ENCODE data around the gene IL5RA.

The IL5RA gene

DNA sequence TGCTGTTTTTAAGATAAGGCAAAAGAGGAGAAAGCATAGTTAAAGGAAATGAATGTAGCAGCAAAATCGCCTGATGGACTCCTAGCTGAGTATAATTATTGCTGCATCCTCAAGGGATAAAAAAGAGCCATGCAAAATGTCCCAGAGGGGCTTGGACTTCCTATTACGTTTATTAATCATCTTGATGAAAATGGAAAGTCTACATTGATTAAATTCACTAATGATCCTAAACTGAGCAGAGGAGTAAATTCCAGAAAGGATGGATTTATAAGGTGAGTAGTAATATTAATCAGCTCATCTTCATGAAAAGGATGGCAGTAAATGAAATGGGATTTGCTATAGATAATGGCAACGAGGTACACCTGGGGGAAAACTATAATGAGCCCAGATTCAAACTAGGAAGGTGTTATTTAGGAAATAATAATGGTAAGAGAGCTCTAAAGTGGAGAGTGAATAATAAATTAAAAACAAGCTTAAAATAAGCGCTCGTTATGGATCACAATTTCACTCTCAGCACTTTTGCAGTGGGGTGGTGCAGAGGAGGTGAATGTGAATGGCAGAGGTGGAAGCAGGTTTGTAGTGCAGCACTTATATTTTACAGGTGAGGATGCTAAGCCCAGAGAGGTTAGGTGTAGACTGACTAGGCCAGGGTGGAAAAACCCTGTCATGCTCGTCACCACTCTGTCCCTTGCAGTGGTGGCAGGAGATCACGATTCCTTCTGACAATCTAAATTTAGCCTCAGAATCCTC, 22.3 kb downstream of the IL5RA start:
- TF ChIP-seq SIN3A (IDR thresholded peaks at IDR 0.05; ENCODE audit: borderline replicate concordance, insufficient read depth, low read length): no peak
- TF ChIP-seq TAF1 (IDR thresholded peaks at IDR 0.05; ENCODE audit: borderline replicate concordance, insufficient read depth, low read length): no peak
- TF ChIP-seq FOXP2 (optimal IDR thresholded peaks at IDR 0.05; ENCODE audit: borderline replicate concordance, extremely low read depth, extremely low read length, insufficient read depth): no peak
- TF ChIP-seq, protein P1, sequence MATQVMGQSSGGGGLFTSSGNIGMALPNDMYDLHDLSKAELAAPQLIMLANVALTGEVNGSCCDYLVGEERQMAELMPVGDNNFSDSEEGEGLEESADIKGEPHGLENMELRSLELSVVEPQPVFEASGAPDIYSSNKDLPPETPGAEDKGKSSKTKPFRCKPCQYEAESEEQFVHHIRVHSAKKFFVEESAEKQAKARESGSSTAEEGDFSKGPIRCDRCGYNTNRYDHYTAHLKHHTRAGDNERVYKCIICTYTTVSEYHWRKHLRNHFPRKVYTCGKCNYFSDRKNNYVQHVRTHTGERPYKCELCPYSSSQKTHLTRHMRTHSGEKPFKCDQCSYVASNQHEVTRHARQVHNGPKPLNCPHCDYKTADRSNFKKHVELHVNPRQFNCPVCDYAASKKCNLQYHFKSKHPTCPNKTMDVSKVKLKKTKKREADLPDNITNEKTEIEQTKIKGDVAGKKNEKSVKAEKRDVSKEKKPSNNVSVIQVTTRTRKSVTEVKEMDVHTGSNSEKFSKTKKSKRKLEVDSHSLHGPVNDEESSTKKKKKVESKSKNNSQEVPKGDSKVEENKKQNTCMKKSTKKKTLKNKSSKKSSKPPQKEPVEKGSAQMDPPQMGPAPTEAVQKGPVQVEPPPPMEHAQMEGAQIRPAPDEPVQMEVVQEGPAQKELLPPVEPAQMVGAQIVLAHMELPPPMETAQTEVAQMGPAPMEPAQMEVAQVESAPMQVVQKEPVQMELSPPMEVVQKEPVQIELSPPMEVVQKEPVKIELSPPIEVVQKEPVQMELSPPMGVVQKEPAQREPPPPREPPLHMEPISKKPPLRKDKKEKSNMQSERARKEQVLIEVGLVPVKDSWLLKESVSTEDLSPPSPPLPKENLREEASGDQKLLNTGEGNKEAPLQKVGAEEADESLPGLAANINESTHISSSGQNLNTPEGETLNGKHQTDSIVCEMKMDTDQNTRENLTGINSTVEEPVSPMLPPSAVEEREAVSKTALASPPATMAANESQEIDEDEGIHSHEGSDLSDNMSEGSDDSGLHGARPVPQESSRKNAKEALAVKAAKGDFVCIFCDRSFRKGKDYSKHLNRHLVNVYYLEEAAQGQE (IDR thresholded peaks at IDR 0.05; ENCODE audit: insufficient read depth in 1 of 2, low read depth in 2 of 2, low read length in 2 of 2): no peak
- TF ChIP-seq POLR2AphosphoS5 (IDR thresholded peaks at IDR 0.05; ENCODE audit: low read depth, low read length): no peak

DNA sequence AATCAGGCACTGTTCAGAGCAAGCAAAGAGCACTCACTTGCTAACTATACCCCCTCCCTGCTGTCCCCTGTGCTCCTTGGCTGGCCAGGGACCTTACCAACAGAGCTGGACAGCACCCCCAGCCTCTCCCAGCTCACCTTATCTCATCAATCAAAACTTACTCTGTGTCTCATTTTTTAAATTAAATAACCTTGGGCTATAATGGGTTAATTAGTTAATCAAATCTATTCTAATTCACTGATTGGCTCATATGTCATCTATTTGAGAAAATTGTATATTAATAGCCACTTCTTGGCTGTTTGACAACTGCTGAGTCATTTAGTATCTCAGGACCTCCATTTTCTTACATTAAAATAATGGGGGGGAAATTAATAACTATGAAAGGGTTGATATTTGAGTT, 22.9 kb downstream of the IL5RA start:
- TF ChIP-seq TAF1 (IDR thresholded peaks at IDR 0.05; ENCODE audit: borderline replicate concordance, insufficient read depth, low read length): no peak
- TF ChIP-seq POLR2AphosphoS5 (IDR thresholded peaks at IDR 0.05; ENCODE audit: low read depth, low read length): no peak
- TF ChIP-seq, protein P1 (IDR thresholded peaks at IDR 0.05; ENCODE audit: insufficient read depth in 1 of 2, low read depth in 2 of 2, low read length in 2 of 2): no peak
- no peak for TF ChIP-seq SIN3A (IDR thresholded peaks at IDR 0.05; ENCODE audit: borderline replicate concordance, insufficient read depth, low read length)
- no peak for TF ChIP-seq FOXP2 (optimal IDR thresholded peaks at IDR 0.05; ENCODE audit: borderline replicate concordance, extremely low read depth, extremely low read length, insufficient read depth)

DNA sequence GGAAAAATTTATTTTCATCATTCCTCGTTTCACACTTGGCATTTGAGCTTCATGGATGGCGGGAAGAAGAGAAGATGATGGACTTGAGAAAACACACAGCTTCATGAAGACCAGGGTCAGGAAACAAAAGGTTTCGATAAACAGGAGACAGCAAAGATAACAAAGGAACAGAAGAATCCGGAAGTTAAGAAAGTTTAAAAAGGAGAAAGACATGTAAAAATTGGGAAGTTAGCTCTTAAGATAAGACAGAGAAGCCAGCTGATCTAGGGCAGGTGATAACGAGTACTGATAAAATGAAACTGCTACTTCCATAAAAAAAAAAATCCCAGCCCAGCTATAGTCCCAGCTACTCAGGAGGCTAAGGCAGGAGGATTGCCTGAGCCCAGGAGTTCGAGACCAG, 23.9 kb downstream of the IL5RA start:
- TF ChIP-seq, protein P1 (IDR thresholded peaks at IDR 0.05; ENCODE audit: insufficient read depth in 1 of 2, low read depth in 2 of 2, low read length in 2 of 2): no peak
- TF ChIP-seq FOXP2 (optimal IDR thresholded peaks at IDR 0.05; ENCODE audit: borderline replicate concordance, extremely low read depth, extremely low read length, insufficient read depth) (no peak), SIN3A (IDR thresholded peaks at IDR 0.05; ENCODE audit: borderline replicate concordance, insufficient read depth, low read length) (no peak), POLR2AphosphoS5 (IDR thresholded peaks at IDR 0.05; ENCODE audit: low read depth, low read length) (no peak), TAF1 (IDR thresholded peaks at IDR 0.05; ENCODE audit: borderline replicate concordance, insufficient read depth, low read length) (no peak)

DNA sequence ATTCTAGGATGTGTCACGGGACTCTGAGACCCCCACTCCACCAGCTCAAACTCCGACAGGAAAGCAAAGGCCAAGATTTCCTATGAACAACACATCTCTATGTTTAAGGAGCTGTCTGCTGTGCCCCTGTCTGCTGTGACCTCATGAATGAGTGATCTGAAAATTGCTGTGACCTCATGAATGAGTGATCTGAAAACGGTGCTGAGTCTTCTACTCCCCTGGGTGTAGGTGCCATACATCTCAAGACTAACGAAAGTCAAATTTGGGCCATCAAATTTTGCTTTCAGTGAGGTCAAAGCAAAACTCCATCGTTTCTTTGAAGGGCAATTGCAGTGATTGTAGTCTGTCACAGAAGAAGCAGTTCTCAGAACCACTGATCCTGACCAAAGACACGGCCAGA, 24.4 kb downstream of the IL5RA start:
- TF ChIP-seq SIN3A (IDR thresholded peaks at IDR 0.05; ENCODE audit: borderline replicate concordance, insufficient read depth, low read length) (no peak), TAF1 (IDR thresholded peaks at IDR 0.05; ENCODE audit: borderline replicate concordance, insufficient read depth, low read length) (no peak), POLR2AphosphoS5 (IDR thresholded peaks at IDR 0.05; ENCODE audit: low read depth, low read length) (no peak), FOXP2 (optimal IDR thresholded peaks at IDR 0.05; ENCODE audit: borderline replicate concordance, extremely low read depth, extremely low read length, insufficient read depth) (no peak)
- TF ChIP-seq, protein P1 (IDR thresholded peaks at IDR 0.05; ENCODE audit: insufficient read depth in 1 of 2, low read depth in 2 of 2, low read length in 2 of 2): no peak
